ENCODE measurements around the gene SERPINA12.

- no peak for TF ChIP-seq POLR2A (IDR thresholded peaks at IDR 0.05; ENCODE audit: low read depth, low read length)
- TF ChIP-seq SPI1 (IDR thresholded peaks at IDR 0.05; ENCODE audit: low read depth, low read length) = no peak
- no peak for TF ChIP-seq POLR2AphosphoS5 (IDR thresholded peaks at IDR 0.05; ENCODE audit: low read depth, low read length)
Measured at GRCh38 chr14:94515426-94515825, 6.2 kb upstream of the SERPINA12 start.

All from GM12891 (cell line).